HG02943 (cell line): ENCODE measurements around the gene MGAT5.
"Not testable (repeated sequence)": the region's sequence is repeated elsewhere in the genome, so short reads cannot be mapped to it uniquely, and the experiment has no call there.

Source experiments
- ATAC-seq: cut with Tn5 transposase; IDR thresholded peaks from one replicate; pipeline ENCODE4 v1.9.1; 2021; ENCODE audit warnings: mild to moderate bottlenecking, low read depth, moderate library complexity; ENCODE audit not compliant: unreplicated experiment

The MGAT5 gene

GRCh38 chr2:134276381-134277172 lies 22.7 kb downstream of the MGAT5 start:
- ATAC-seq: no peak

- ATAC-seq: no peak
These were observed 23.4 kb downstream of the MGAT5 start for GRCh38 chr2:134277223-134277622.

- ATAC-seq: no peak
These were observed 24.7 kb downstream of the MGAT5 start for GRCh38 chr2:134278553-134278952.

- no peak for ATAC-seq
These were observed 25.5 kb downstream of the MGAT5 start for GRCh38 chr2:134279417-134279816.

- ATAC-seq: no peak
These were observed 26.4 kb downstream of the MGAT5 start for GRCh38 chr2:134280231-134280630.

GRCh38 chr2:134280726-134281125 lies 26.9 kb downstream of the MGAT5 start:
- no peak for ATAC-seq

GRCh38 chr2:134281815-134282419 lies 28.0 kb downstream of the MGAT5 start:
- ATAC-seq: no peak

- peak; percentile 85 for ATAC-seq
These were observed 28.9 kb downstream of the MGAT5 start for GRCh38 chr2:134282629-134283400.

- ATAC-seq: no peak
These were observed 29.8 kb downstream of the MGAT5 start for GRCh38 chr2:134283661-134284060.

- no peak for ATAC-seq
These were observed 30.3 kb downstream of the MGAT5 start for GRCh38 chr2:134284119-134284670.

- ATAC-seq: peak; percentile 49
These were observed 33.5 kb downstream of the MGAT5 start for GRCh38 chr2:134287323-134287722.

GRCh38 chr2:134288814-134289213 lies 34.9 kb downstream of the MGAT5 start:
- no peak for ATAC-seq

- ATAC-seq: no peak
These were observed 35.4 kb downstream of the MGAT5 start for GRCh38 chr2:134289225-134289624.

GRCh38 chr2:134290358-134290757 lies 36.5 kb downstream of the MGAT5 start:
- no peak for ATAC-seq

GRCh38 chr2:134292514-134292913 lies 38.6 kb downstream of the MGAT5 start:
- ATAC-seq: no peak

GRCh38 chr2:134293719-134294537 lies 40.1 kb downstream of the MGAT5 start:
- ATAC-seq: no peak

GRCh38 chr2:134294598-134294997 lies 40.7 kb downstream of the MGAT5 start:
- not testable (repeated sequence) for ATAC-seq

- ATAC-seq: no peak
These were observed 41.6 kb downstream of the MGAT5 start for GRCh38 chr2:134295441-134295840.

GRCh38 chr2:134296301-134296700 lies 42.4 kb downstream of the MGAT5 start:
- ATAC-seq: no peak

GRCh38 chr2:134299334-134299733 lies 45.5 kb downstream of the MGAT5 start:
- ATAC-seq: no peak
